Testis (tissue), 2 donors: ENCODE data around the gene OBSCN.

Source experiments
- POLR2A ChIP-seq: fragments of 450-650 bp; IDR thresholded peaks from one replicate; pipeline ENCODE4 v1.6.1; 2017; ENCODE audit warnings: antibody characterized with exemption, mild to moderate bottlenecking, moderate library complexity
- TF ChIP-seq, protein P1 (sequence below), 3 experiments: fragments of 450-650 bp in 2 of 3; fragments of 200-600 bp in 1 of 3; sonication (generic) in 1 of 3; IDR thresholded peaks; one replicate each; pipeline ENCODE4 v1.5.1; 2016 to 2019; ENCODE audit warnings: antibody characterized with exemption in 3 of 3, mild to moderate bottlenecking in 2 of 3, moderate library complexity in 1 of 3

DNA sequence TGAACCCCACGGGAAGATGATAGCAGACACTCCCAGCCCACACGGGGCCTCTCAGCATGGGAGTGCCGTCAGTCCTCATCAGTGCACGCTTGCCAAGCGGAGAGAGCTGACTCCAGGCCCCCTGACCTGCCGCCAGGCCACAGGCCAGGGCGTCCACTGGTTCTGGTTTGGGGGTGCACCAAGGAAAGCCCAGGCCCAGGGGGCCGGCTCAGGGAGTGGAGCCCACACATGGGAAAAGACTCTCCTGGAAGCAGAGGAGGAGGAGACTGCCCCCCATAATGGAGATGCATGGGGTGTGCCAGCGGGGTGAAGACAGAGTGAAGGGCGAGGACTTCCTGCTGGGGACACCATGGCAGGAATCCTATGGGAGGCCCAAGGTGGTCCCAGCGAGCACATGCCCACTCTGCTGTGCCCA lies 192.4 kb downstream of the OBSCN start:
- TF ChIP-seq, protein P1, sequence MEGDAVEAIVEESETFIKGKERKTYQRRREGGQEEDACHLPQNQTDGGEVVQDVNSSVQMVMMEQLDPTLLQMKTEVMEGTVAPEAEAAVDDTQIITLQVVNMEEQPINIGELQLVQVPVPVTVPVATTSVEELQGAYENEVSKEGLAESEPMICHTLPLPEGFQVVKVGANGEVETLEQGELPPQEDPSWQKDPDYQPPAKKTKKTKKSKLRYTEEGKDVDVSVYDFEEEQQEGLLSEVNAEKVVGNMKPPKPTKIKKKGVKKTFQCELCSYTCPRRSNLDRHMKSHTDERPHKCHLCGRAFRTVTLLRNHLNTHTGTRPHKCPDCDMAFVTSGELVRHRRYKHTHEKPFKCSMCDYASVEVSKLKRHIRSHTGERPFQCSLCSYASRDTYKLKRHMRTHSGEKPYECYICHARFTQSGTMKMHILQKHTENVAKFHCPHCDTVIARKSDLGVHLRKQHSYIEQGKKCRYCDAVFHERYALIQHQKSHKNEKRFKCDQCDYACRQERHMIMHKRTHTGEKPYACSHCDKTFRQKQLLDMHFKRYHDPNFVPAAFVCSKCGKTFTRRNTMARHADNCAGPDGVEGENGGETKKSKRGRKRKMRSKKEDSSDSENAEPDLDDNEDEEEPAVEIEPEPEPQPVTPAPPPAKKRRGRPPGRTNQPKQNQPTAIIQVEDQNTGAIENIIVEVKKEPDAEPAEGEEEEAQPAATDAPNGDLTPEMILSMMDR (IDR thresholded peaks at IDR 0.05), result no peak
- no peak for TF ChIP-seq POLR2A
